Measurements from ENCODE around the gene FOXP2.

GRCh38 chr7:114508086-114508485 lies 93.5 kb downstream of the FOXP2 start:
- TF ChIP-seq CTCF (IDR thresholded peaks at IDR 0.05) (no peak), POLR2A (IDR thresholded peaks at IDR 0.05) (no peak), EP300 (IDR thresholded peaks at IDR 0.05) (no peak)

Data from suprapubic skin (tissue), 3 donors.